Gastrocnemius medialis (tissue), 4 donors: ENCODE measurements around the gene SF3A1. TPM values are rescaled to one million over a fixed set of nuclear protein-coding genes. Genes with fewer than 3 reads are reported as not detected.

Experiments
- ATAC-seq, 2 donors: fragments of 150-250 bp; one replicate each; pipeline ENCODE4 v1.9.1; 2016
- DNase-seq, 2 donors: peaks; one replicate each; pipeline ENCODE4 v3.0.0-alpha.2; 2019
- H3K27ac ChIP-seq, 4 donors: fragments of 200-600 bp; sonication (generic); 1 replicate in 1 of 4; 2 replicates in 3 of 4; pipeline ENCODE4 v1.5.1; 2016 to 2018; ENCODE audit warnings: mild to moderate bottlenecking in 2 of 4, moderate library complexity in 1 of 4
- H3K27me3 ChIP-seq, 3 donors: fragments of 200-600 bp; sonication (generic) in 2 of 3; 1 replicate in 1 of 3; 2 replicates in 2 of 3; pipeline versions ENCODE4 v1.5.1 to v1.6.0; 2016 to 2019; ENCODE audit warnings: mild to moderate bottlenecking in 1 of 3, moderate library complexity in 1 of 3
- H3K36me3 ChIP-seq, 2 donors: fragments of 200-600 bp; sonication (generic) in 1 of 2; one replicate each; pipeline ENCODE4 v1.5.1; 2017 to 2018
- H3K4me1 ChIP-seq, 2 donors: fragments of 200-600 bp; sonication (generic) in 1 of 2; one replicate each; pipeline ENCODE4 v1.5.1; 2016 to 2017; ENCODE audit warnings: mild to moderate bottlenecking in 2 of 2
- H3K4me3 ChIP-seq, 4 donors: fragments of 200-600 bp; sonication (generic) in 3 of 4; 1 replicate in 1 of 4; 2 replicates in 3 of 4; pipeline ENCODE4 v1.5.1; 2016 to 2019; ENCODE audit warnings: mild to moderate bottlenecking in 2 of 4
- H3K9me3 ChIP-seq, 3 donors: fragments of 200-600 bp; sonication (generic) in 2 of 3; 1 replicate in 1 of 3; 2 replicates in 2 of 3; pipeline ENCODE4 v1.5.1; 2016 to 2019
- POLR2A ChIP-seq, 2 donors: fragments of 450-650 bp; IDR thresholded peaks; one replicate each; pipeline ENCODE4 v1.6.1; 2017; ENCODE audit warnings: antibody characterized with exemption in 2 of 2, mild to moderate bottlenecking in 2 of 2, moderate library complexity in 2 of 2
- in situ Hi-C, 4 donors: fragments of 200-750 bp; cut with MboI; loops; one replicate each; pipeline versions ENCODE4 v1.15.0 to v1.8.0; 2017; ENCODE audit warnings: low sequenced_read_pairs in 4 of 4
- intact Hi-C: fragments of 100-400 bp; cut with DNase I; formaldehyde crosslinking; loops from one replicate; pipeline ENCODE4 v1.15.1; 2023; ENCODE audit warnings: low total_unique reads
- total RNA-seq, 4 donors: library from RNA; depleted of rRNA; stranded (reverse); fragments of >200 nt; gene quantifications; one replicate each; pipeline versions ENCODE4 v1.1.0 to v1.2.3, GENCODE V29; 2016
- TF ChIP-seq, protein P1 (sequence below), 5 experiments: fragments of 450-650 bp in 3 of 5; fragments of 200-600 bp in 2 of 5; sonication (generic) in 2 of 5; IDR thresholded peaks in 4 of 5; conservative IDR thresholded peaks in 1 of 5; 1 replicate in 4 of 5; 2 replicates in 1 of 5; pipeline ENCODE4 v1.5.1; 2016 to 2019; ENCODE audit warnings: antibody characterized with exemption in 5 of 5, mild to moderate bottlenecking in 3 of 5, moderate library complexity in 3 of 5

Gene SF3A1
- total RNA-seq, 4 donors from 2014 or later = 36.0 to 145 (median 94.5) TPM

DNA sequence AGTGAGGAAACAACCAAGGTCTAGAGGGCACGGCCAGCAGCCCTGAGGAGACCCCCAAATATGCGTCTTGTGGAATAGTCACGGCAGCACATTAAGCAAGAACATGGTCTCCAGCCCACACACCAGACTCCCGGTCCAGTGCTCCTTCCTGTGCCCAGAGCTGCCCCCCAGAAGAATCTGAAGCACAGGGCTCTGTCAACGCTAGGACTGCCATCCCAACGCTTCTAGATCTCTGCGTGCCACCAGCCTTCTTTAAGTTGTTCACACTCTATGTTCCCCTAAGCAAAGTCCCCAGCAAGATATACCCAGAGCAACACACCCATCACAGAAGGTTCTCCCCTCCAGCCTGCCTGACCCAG, 36.6 kb upstream of the SF3A1 start:
- H3K27ac ChIP-seq = no peak overlapping the region
- intact Hi-C loops = no loop called here
- H3K4me1 ChIP-seq = peaks cover 0 to 14% of the 10 kb centered on the region in 2 donors
- H3K9me3 ChIP-seq = no peaks in the 10 kb centered on the region
- no peaks in the 10 kb centered on the region for H3K36me3 ChIP-seq
- DNase-seq (no peak), ATAC-seq (no peak)
- no peak overlapping the region for H3K4me3 ChIP-seq
- in situ Hi-C loops = loop anchor here (5.0 to 25.0 kb wide), 6 partner anchors 89 to 281 kb away; partner anchors contain the start of genes CASTOR1 (in 1 of the 4) and OSM (in 1 of the 4)
- TF ChIP-seq POLR2A (IDR thresholded peaks at IDR 0.05) = no peak
- TF ChIP-seq, protein P1, sequence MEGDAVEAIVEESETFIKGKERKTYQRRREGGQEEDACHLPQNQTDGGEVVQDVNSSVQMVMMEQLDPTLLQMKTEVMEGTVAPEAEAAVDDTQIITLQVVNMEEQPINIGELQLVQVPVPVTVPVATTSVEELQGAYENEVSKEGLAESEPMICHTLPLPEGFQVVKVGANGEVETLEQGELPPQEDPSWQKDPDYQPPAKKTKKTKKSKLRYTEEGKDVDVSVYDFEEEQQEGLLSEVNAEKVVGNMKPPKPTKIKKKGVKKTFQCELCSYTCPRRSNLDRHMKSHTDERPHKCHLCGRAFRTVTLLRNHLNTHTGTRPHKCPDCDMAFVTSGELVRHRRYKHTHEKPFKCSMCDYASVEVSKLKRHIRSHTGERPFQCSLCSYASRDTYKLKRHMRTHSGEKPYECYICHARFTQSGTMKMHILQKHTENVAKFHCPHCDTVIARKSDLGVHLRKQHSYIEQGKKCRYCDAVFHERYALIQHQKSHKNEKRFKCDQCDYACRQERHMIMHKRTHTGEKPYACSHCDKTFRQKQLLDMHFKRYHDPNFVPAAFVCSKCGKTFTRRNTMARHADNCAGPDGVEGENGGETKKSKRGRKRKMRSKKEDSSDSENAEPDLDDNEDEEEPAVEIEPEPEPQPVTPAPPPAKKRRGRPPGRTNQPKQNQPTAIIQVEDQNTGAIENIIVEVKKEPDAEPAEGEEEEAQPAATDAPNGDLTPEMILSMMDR (IDR thresholded peaks at IDR 0.05 in 4 of 5, conservative IDR thresholded peaks at IDR 0.05 in 1 of 5) = no peak
- peaks cover 24 to 35% (median 27%) of the 10 kb centered on the region in 3 donors for H3K27me3 ChIP-seq

DNA sequence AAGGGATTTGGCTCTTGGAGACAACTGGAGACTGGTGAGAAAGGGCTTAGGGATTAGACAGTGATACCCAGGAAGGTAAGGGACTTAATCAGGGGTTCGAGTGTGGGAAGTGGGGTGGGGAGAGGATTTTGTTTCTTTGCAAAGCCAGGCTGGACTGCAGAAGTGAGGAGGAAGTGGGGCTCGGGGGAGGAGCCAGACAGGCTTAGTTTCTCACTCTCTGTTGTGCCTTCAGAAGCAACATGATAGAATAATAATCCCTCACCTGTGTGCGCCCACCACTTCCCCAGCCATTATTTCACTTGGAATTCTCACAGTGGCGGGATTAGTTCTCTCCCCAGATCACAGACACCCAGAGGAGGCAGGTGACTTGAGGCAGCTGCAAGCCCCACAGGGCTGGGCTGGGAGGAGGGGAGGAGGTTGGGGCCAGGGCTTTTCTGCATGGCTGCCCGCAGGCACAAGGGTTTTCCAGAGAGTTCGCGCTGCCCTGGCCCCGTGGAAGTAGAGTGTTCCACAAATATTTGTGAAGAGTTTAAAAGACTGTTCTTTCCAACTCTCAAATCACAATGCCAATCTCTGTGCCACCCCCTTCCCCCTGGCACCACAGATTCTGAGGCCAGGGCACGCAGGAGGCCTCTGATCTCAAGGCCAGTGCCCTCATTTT, 36.1 kb upstream of the SF3A1 start:
- peaks cover 22 to 30% (median 27%) of the 10 kb centered on the region in 3 donors for H3K27me3 ChIP-seq
- DNase-seq (no peak), ATAC-seq (no peak)
- H3K9me3 ChIP-seq = no peaks in the 10 kb centered on the region
- H3K36me3 ChIP-seq = no peaks in the 10 kb centered on the region
- TF ChIP-seq, protein P1 (IDR thresholded peaks at IDR 0.05 in 4 of 5, conservative IDR thresholded peaks at IDR 0.05 in 1 of 5) = no peak
- no peak for TF ChIP-seq POLR2A (IDR thresholded peaks at IDR 0.05)
- intact Hi-C loops (no loop called here), in situ Hi-C loops (loop anchor here (5.0 to 25.0 kb wide), 6 partner anchors 90 to 280 kb away; partner anchors contain the start of genes CASTOR1 (in 1 of the 4) and OSM (in 1 of the 4))
- H3K4me1 ChIP-seq = peaks cover 0 to 14% of the 10 kb centered on the region in 2 donors
- no peak overlapping the region for H3K4me3 ChIP-seq
- no peak overlapping the region for H3K27ac ChIP-seq

DNA sequence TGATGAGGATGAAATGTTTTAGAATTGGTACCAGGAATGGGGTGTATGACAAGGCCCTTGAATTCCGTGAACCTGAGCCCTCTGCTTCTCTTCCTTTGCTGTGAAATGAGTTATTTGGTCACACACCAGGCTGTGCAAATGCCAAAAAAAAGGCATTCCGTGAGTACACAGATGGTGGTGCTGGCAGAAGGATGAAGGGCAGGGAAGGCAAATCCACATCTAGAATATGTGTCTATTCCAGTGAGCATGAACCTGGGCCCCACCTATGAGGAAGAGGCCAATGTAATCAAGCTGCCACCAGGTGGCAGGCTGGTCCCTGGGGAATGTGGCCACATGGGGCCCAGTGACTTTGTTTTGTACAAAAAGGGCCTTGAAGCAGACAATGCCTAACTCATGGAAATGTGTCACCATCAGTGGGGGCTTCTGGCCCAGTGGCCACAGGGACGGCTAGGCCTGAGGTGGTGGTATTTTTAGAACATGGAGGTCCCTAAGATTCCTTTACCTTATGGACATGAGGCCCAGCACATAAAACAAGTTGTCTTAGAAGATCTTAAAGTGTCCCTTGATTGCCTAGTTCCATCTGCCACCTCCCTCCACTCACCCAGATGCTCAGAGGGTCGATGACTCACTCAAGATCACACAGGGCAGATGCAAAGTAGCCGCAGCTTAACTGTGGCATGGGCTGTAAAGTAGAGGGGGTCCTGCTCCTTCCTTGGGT, 34.4 kb upstream of the SF3A1 start:
- H3K4me1 ChIP-seq = peaks cover 6 to 7% of the 10 kb centered on the region in 2 donors
- ATAC-seq (peak in 1 of 2 donors; percentile 32), DNase-seq (peak; percentile 18 to 42)
- in situ Hi-C loops = loop anchor here (5.0 to 25.0 kb wide), 6 partner anchors 91 to 279 kb away; partner anchors contain the start of genes CASTOR1 (in 1 of the 4) and OSM (in 1 of the 4)
- H3K9me3 ChIP-seq = no peaks in the 10 kb centered on the region
- TF ChIP-seq, protein P1 (IDR thresholded peaks at IDR 0.05 in 4 of 5, conservative IDR thresholded peaks at IDR 0.05 in 1 of 5) = peak; percentile 44 to 73 (median 73)
- no peak for TF ChIP-seq POLR2A (IDR thresholded peaks at IDR 0.05)
- H3K27me3 ChIP-seq = peaks cover 7 to 18% (median 13%) of the 10 kb centered on the region in 3 donors
- no peak overlapping the region for H3K4me3 ChIP-seq
- no peaks in the 10 kb centered on the region for H3K36me3 ChIP-seq
- no peak overlapping the region for H3K27ac ChIP-seq
- intact Hi-C loops = loop anchor here (1.0 kb wide), 2 partner anchors 35 to 94 kb away; no protein-coding TSS in a partner anchor

DNA sequence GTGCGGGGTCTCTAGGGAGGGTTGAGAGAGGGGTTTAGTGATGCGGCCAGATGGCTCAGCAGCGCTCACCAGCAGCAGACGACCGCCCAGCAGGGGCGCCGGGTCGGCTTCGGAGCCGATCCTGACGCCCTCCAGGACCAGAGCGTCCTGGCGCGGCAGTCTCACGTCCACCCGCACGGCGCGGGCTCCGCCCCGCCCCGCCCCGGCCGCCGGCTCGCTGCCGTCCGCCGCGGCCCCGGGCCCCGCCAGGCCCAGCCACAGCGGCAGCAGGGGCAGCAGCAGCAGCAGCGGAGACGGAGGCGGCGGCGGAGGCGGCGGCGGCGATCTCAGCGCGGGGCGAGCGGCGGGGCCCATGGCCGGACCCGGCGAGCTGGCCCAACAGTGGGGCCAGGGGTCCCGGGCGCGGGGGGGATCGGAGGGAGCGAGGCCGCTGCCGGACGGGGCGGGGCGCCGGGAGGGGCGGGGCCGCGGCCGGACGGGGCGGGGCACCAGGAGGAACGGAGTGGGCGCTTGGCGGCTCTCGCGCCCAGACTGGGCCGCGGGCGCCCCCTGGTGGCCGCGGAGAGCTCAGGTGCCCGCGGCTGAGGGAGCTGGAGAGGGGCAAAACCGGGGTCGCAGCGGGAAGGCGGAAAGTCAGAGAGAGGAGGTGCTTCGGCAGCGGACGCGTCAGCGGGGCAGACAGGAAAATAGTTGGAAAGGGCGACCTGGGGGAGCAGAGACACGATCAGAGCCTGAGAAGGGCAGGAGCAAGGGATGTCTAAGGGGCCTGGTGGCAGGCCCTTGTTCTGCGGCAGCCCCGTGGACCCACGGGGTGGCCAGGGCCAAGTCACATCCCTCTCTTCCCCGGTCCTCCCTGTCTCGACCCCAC, 30.5 kb upstream of the SF3A1 start, which contains the start of gene RNF215:
RNF215 (minus strand) TSS at position 452 of the 868 bp plus-strand sequence; CDS start at position 354, 98 bp downstream.
- Histone ChIP-seq H3K4me1 (peaks cover 7% of the 10 kb centered on the region in 2 donors), H3K4me3 (peak within 1 kb of the TSS; percentile 62 to 73 (median 66)), H3K36me3 (peaks cover 0 to 17% of the 10 kb centered on the region in 2 donors), H3K27me3 (no peaks in the 10 kb centered on the region), H3K27ac (peak within 1 kb of the TSS; percentile 58 to 71 (median 64)), H3K9me3 (no peaks in the 10 kb centered on the region)
- ATAC-seq = peak; percentile 93 to 95
- in situ Hi-C loops = loop anchor here (5.0 to 25.0 kb wide), 4 partner anchors 102 to 275 kb away; partner anchors contain the start of genes CASTOR1 (in 1 of the 4) and OSM (in 1 of the 4)
- TF ChIP-seq, protein P1 (IDR thresholded peaks at IDR 0.05 in 4 of 5, conservative IDR thresholded peaks at IDR 0.05 in 1 of 5) = peak; percentile 86 to 98 (median 97)
- TF ChIP-seq POLR2A (IDR thresholded peaks at IDR 0.05) = no peak
- DNase-seq = peak; percentile 50 to 66
- intact Hi-C loops = loop anchor here (1.0 to 5.0 kb wide), 5 partner anchors 31 to 280 kb away; partner anchors contain the start of genes SF3A1 and TBC1D10A
